KMS-11 (cell line): ENCODE data around the gene ADAMTS2.

Experiments used
- H2AFZ ChIP-seq: fragments of 200-600 bp; sonication (generic); 2 replicates; pipeline ENCODE4 v1.6.1; 2016; ENCODE audit warnings: antibody characterized with exemption, mixed run types, low read depth
- H3K27ac ChIP-seq: fragments of 200-600 bp; sonication (generic); 2 replicates; pipeline ENCODE4 v1.6.1; 2016; ENCODE audit warnings: mild to moderate bottlenecking, mixed run types
- H3K27me3 ChIP-seq: fragments of 200-600 bp; sonication (generic); 2 replicates; pipeline ENCODE4 v1.6.1; 2017; ENCODE audit warnings: mild to moderate bottlenecking, low read depth, mixed run types, moderate library complexity; ENCODE audit not compliant: insufficient read depth
- H3K36me3 ChIP-seq: fragments of 200-600 bp; sonication (generic); 2 replicates; pipeline ENCODE4 v1.6.1; 2017; ENCODE audit warnings: mild to moderate bottlenecking, mixed run types; ENCODE audit not compliant: insufficient read depth
- H3K4me1 ChIP-seq: fragments of 200-600 bp; sonication (generic); 2 replicates; pipeline ENCODE4 v1.6.1; 2016; ENCODE audit warnings: mild to moderate bottlenecking, low read depth, mixed run types; ENCODE audit not compliant: poor library complexity, severe bottlenecking
- H3K4me2 ChIP-seq: fragments of 200-600 bp; sonication (generic); 2 replicates; pipeline ENCODE4 v1.7.0; 2016; ENCODE audit warnings: mild to moderate bottlenecking, mixed run types
- H3K4me3 ChIP-seq: fragments of 200-600 bp; sonication (generic); IDR thresholded peaks from 2 replicates; pipeline ENCODE4 v1.6.1; 2017; ENCODE audit warnings: low read depth, low read length, mixed read lengths; ENCODE audit not compliant: insufficient read depth
- H3K79me2 ChIP-seq: fragments of 200-600 bp; sonication (generic); 2 replicates; pipeline ENCODE4 v1.6.1; 2016; ENCODE audit warnings: low read depth, mixed run types; ENCODE audit not compliant: insufficient read depth
- H3K9ac ChIP-seq: fragments of 200-600 bp; sonication (generic); 2 replicates; pipeline ENCODE4 v1.6.1; 2016; ENCODE audit warnings: mild to moderate bottlenecking, mixed run types
- H4K20me1 ChIP-seq: fragments of 200-600 bp; sonication (generic); 2 replicates; pipeline ENCODE4 v1.6.1; 2016; ENCODE audit warnings: mild to moderate bottlenecking, mixed run types; ENCODE audit not compliant: insufficient read depth
- TF ChIP-seq, protein P1 (sequence below): fragments of 200-600 bp; sonication (generic); conservative IDR thresholded peaks from 2 replicates; pipeline ENCODE4 v1.6.1; 2017; ENCODE audit warnings: low read depth, mild to moderate bottlenecking, antibody characterized with exemption, low read length, moderate library complexity, mixed read lengths

Gene ADAMTS2

DNA sequence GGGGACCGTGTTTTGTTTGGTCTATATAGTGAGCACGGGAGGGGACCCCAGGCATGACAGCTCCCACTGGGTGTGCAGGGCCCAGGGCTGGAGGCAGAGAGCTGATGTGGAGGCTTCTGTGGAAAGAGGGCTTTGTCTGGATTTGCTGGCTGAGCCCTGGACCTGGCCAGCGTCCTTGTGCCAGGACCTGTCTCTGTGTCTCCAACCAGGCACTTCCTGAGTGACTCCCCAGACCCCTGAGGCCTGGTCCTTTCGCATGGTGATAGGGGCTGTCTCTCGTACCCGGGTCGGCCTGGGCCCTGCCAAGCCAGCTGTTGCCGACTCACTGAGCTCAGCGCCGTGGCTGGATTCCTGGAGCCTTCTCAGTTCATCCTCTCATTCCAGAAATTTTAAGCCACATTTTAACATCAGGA lies 77.6 kb downstream of the ADAMTS2 start:
- TF ChIP-seq, protein P1, sequence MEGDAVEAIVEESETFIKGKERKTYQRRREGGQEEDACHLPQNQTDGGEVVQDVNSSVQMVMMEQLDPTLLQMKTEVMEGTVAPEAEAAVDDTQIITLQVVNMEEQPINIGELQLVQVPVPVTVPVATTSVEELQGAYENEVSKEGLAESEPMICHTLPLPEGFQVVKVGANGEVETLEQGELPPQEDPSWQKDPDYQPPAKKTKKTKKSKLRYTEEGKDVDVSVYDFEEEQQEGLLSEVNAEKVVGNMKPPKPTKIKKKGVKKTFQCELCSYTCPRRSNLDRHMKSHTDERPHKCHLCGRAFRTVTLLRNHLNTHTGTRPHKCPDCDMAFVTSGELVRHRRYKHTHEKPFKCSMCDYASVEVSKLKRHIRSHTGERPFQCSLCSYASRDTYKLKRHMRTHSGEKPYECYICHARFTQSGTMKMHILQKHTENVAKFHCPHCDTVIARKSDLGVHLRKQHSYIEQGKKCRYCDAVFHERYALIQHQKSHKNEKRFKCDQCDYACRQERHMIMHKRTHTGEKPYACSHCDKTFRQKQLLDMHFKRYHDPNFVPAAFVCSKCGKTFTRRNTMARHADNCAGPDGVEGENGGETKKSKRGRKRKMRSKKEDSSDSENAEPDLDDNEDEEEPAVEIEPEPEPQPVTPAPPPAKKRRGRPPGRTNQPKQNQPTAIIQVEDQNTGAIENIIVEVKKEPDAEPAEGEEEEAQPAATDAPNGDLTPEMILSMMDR = no peak
- no peaks in the 10 kb centered on the region for H4K20me1 ChIP-seq
- H3K27me3 ChIP-seq = no peaks in the 10 kb centered on the region
- no peak overlapping the region for H2AFZ ChIP-seq
- no peak overlapping the region for H3K4me3 ChIP-seq
- no peaks in the 10 kb centered on the region for H3K36me3 ChIP-seq
- H3K9ac ChIP-seq = no peak overlapping the region
- no peaks in the 10 kb centered on the region for H3K4me1 ChIP-seq
- H3K4me2 ChIP-seq = no peak overlapping the region
- no peaks in the 10 kb centered on the region for H3K79me2 ChIP-seq
- H3K27ac ChIP-seq = no peak overlapping the region

DNA sequence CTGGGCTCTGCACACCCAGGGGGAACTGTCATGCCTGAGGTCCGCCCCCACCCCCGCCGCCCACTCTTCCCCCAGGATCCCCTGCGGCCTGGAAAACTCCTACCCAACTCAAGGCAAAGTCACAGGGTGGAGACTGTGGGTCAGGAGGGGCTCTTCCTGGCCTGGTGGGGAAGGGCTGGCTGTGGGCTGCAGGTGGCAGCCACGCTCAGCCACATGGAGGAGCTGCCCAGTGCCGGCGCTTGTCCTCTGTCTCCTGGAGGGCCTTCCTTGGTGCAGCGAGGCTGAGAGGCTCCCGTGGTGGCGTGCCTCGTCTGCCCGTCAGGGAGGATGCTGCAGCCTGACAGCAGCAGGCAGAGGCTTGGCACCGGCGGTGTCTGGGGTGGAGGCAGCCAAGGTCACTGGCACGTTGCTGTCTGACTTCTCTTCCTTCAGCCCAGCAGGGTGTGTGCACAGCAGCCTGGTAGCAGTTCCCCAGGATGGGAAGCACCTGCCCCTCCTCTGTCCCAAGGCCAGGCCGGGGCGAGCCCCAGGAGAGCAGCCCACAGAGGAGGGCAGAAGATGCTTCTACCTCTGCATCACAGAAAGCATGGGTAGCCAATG lies 78.1 kb downstream of the ADAMTS2 start:
- no peaks in the 10 kb centered on the region for H3K27me3 ChIP-seq
- H3K4me2 ChIP-seq = no peak overlapping the region
- no peak overlapping the region for H2AFZ ChIP-seq
- no peak overlapping the region for H3K4me3 ChIP-seq
- TF ChIP-seq, protein P1 = no peak
- no peaks in the 10 kb centered on the region for H3K36me3 ChIP-seq
- H3K79me2 ChIP-seq = no peaks in the 10 kb centered on the region
- H3K4me1 ChIP-seq = no peaks in the 10 kb centered on the region
- H3K27ac ChIP-seq = no peak overlapping the region
- no peaks in the 10 kb centered on the region for H4K20me1 ChIP-seq
- H3K9ac ChIP-seq = no peak overlapping the region

DNA sequence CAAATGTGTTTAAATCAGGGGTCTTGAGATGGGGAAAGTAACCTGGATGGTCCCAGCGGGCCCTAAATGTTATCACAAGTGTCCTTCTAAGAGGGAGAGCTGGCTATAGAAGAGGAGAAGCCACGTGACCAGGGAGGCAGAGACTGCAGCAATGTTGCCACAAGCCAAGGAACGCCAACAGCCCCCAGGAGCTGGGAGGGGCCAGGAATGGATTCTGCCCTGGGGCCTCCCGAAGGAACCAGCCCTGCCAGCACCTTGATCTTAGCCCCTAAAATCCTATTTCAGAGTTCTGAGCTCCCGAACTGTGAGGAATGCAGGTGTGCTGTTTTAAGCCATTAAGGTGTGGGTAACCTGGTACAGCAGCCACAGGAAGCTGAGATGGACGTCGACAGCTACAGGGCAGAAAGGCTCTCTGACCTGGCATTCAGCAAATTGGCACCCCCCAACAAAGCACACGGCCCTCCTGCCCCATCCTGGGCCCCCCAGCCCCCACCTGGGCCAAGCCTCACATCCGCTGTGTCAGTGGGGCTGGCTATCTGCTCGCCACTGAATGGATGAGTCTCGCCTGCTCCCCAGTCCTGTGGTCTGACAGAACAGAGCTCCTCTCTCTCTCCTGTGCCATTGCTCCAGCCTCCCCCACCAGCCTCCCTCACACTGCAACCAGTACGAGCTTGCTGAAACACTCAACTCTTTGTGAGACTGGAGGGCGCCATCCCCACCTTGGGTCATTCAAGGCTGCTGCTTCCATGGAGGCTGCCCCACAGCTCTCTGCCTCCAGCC lies 78.8 kb downstream of the ADAMTS2 start:
- H3K4me3 ChIP-seq = no peak overlapping the region
- H3K27ac ChIP-seq = no peak overlapping the region
- no peak overlapping the region for H3K4me2 ChIP-seq
- no peak overlapping the region for H2AFZ ChIP-seq
- no peak overlapping the region for H3K9ac ChIP-seq
- no peaks in the 10 kb centered on the region for H4K20me1 ChIP-seq
- TF ChIP-seq, protein P1 = no peak
- H3K27me3 ChIP-seq = no peaks in the 10 kb centered on the region; the same call in 1 of the 2 replicates
- H3K79me2 ChIP-seq = no peaks in the 10 kb centered on the region
- no peaks in the 10 kb centered on the region for H3K36me3 ChIP-seq
- no peaks in the 10 kb centered on the region for H3K4me1 ChIP-seq

DNA sequence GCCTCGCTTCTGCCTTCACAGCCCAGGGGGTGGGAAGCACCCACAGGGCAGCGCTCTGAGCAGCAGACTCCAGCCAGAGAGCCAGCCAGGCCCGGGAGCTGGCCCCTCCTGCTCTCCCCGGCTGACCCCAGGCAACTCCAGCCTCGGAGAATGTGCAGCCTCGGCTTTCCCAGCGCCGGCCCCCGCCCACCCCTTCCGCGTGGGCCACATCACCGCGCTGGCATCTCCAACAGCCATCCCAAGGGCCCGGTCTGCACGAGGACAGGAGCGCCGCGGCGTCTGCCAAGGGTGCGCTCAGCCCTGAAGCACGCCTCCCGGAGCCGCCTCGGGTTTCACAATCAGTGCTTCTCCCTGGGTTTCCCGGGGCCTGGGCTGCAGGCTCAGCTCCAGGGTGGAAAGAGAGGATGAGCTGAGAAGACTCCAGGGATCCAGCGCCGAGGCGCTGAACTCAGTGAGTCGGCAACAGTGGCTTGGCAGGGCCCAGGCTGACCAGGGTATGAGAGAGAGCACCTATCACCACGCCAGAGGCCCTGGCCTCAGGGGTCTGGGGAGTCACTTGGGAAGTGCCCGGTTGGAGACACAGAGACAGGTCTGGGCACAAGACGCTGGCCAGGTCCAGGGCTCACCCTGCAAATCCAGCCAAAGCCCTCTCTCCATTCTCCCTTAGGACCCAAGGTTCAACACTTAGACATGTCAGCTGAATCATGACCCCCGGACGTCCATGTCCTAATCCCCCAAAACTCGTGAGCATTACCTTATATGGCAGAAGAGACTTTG lies 79.6 kb downstream of the ADAMTS2 start:
- no peak overlapping the region for H3K9ac ChIP-seq
- no peak overlapping the region for H3K27ac ChIP-seq

More for the DNA sequence above, 79.6 kb downstream of the ADAMTS2 start:
- Histone ChIP-seq H3K4me2 (no peak overlapping the region), H4K20me1 (no peaks in the 10 kb centered on the region), H2AFZ (no peak overlapping the region), H3K4me1 (no peaks in the 10 kb centered on the region), H3K4me3 (no peak overlapping the region), H3K36me3 (no peaks in the 10 kb centered on the region), H3K27me3 (no peaks in the 10 kb centered on the region; the same call in 1 of the 2 replicates), H3K79me2 (no peaks in the 10 kb centered on the region)
- TF ChIP-seq, protein P1 = no peak
